HepG2 (cell line): ENCODE results near the gene ABCB9. TPM values are rescaled to one million over a fixed set of nuclear protein-coding genes. Genes with fewer than 3 reads are reported as not detected.

Experiments
- ARID4A ChIP-seq: sonication (generic); formaldehyde crosslinking; IDR thresholded peaks from 2 replicates; pipeline ENCODE4 v1.5.0; 2020; ENCODE audit warnings: mild to moderate bottlenecking, missing genetic modification reagents, borderline replicate concordance
- BRF2 ChIP-seq: sonication (generic); formaldehyde crosslinking; IDR thresholded peaks from 2 replicates; pipeline ENCODE4 v1.8.1; 2022; ENCODE audit warnings: mild to moderate bottlenecking, missing genetic modification reagents
- EHMT2 ChIP-seq: fragments of 200-600 bp; sonication (generic); IDR thresholded peaks from 2 replicates; pipeline ENCODE4 v1.7.0; 2017; ENCODE audit warnings: antibody characterized with exemption, low read depth, low read length, borderline replicate concordance
- FOXP1 ChIP-seq, 2 experiments: fragments of 450-650 bp in 1 of 2; IDR thresholded peaks; 2 replicates each; pipeline ENCODE4 v1.6.1; 2017 to 2018; ENCODE audit warnings: antibody characterized with exemption in 1 of 2
- JUN ChIP-seq: sonication (generic); formaldehyde crosslinking; IDR thresholded peaks from 2 replicates; pipeline ENCODE4 v1.4.0; 2020; ENCODE audit warnings: mild to moderate bottlenecking, missing genetic modification reagents
- KAT8 ChIP-seq: IDR thresholded peaks from 2 replicates; pipeline ENCODE4 v1.6.1; 2016; ENCODE audit warnings: missing genetic modification reagents, missing compliant biosample characterization
- MBD4 ChIP-seq: IDR thresholded peaks from 2 replicates; pipeline ENCODE4 v1.6.1; 2012; ENCODE audit warnings: low read length, inconsistent platforms, borderline replicate concordance
- MBNL3 ChIP-seq: fragments of 250-450 bp; sonication (Bioruptor Pico); conservative IDR thresholded peaks from 2 replicates; pipeline ENCODE4 v1.8.0; 2022; ENCODE audit warnings: mild to moderate bottlenecking, inconsistent platforms
- MXD3 ChIP-seq: IDR thresholded peaks from 2 replicates; pipeline ENCODE4 v1.6.1; 2016; ENCODE audit warnings: mild to moderate bottlenecking, missing biosample characterization, missing genetic modification reagents
- PHF5A ChIP-seq: IDR thresholded peaks from one replicate; pipeline ENCODE4 v1.6.1; 2018; ENCODE audit warnings: low read depth, missing genetic modification reagents; ENCODE audit not compliant: unreplicated experiment
- REL ChIP-seq: sonication (generic); formaldehyde crosslinking; conservative IDR thresholded peaks from 2 replicates; pipeline ENCODE4 v1.8.0; 2022; ENCODE audit warnings: mild to moderate bottlenecking, missing genetic modification reagents, moderate library complexity
- TEAD2 ChIP-seq: sonication (generic); formaldehyde crosslinking; IDR thresholded peaks from 2 replicates; pipeline ENCODE4 v1.9.0; 2021; ENCODE audit warnings: missing genetic modification reagents
- WIZ ChIP-seq: sonication (generic); formaldehyde crosslinking; IDR thresholded peaks from 2 replicates; pipeline ENCODE4 v1.5.1; 2020; ENCODE audit warnings: mild to moderate bottlenecking, missing genetic modification reagents
- ZBTB38 ChIP-seq: sonication (generic); formaldehyde crosslinking; IDR thresholded peaks from 2 replicates; pipeline ENCODE4 v1.5.1; 2020; ENCODE audit warnings: mild to moderate bottlenecking, missing genetic modification reagents
- ZNF3 ChIP-seq: IDR thresholded peaks from 2 replicates; pipeline ENCODE4 v1.7.0; 2017; ENCODE audit warnings: inconsistent platforms
- ZNF800 ChIP-seq: sonication (generic); formaldehyde crosslinking; IDR thresholded peaks from 2 replicates; pipeline ENCODE4 v1.4.0; 2020; ENCODE audit warnings: missing genetic modification reagents
- polyA plus RNA-seq, 8 experiments: library from polyadenylated mRNA; depleted of rRNA in 3 of 8; stranded (reverse) in 7 of 8; unstranded in 1 of 8; fragments of >200 nt; fragmentation: Illumina TruSeq in 4 of 8; extraction: Trizol in 4 of 8; gene quantifications; 2 replicates each; pipeline versions ENCODE4 v1.2.1 to v1.2.3, GENCODE V29; 2011 to 2016; ENCODE audit warnings: low read depth in 4 of 8, missing spikeins in 1 of 8, mixed read lengths in 1 of 8; ENCODE audit not compliant: insufficient read depth in 1 of 8
- total RNA-seq, 5 experiments: library from RNA; depleted of rRNA; stranded (reverse); fragments of >200 nt; fragmentation: Illumina TruSeq; extraction: Trizol; gene quantifications; 2 replicates each; pipeline ENCODE4 v1.2.3, GENCODE V29; 2016; ENCODE audit warnings: low read depth in 1 of 5

ABCB9 gene
- total and polyA plus RNA-seq, 2 of the 13 experiments (the other 11 are each of a cell fraction or from before 2014, with no cell fraction given), result 5.1 to 6.0 TPM

DNA sequence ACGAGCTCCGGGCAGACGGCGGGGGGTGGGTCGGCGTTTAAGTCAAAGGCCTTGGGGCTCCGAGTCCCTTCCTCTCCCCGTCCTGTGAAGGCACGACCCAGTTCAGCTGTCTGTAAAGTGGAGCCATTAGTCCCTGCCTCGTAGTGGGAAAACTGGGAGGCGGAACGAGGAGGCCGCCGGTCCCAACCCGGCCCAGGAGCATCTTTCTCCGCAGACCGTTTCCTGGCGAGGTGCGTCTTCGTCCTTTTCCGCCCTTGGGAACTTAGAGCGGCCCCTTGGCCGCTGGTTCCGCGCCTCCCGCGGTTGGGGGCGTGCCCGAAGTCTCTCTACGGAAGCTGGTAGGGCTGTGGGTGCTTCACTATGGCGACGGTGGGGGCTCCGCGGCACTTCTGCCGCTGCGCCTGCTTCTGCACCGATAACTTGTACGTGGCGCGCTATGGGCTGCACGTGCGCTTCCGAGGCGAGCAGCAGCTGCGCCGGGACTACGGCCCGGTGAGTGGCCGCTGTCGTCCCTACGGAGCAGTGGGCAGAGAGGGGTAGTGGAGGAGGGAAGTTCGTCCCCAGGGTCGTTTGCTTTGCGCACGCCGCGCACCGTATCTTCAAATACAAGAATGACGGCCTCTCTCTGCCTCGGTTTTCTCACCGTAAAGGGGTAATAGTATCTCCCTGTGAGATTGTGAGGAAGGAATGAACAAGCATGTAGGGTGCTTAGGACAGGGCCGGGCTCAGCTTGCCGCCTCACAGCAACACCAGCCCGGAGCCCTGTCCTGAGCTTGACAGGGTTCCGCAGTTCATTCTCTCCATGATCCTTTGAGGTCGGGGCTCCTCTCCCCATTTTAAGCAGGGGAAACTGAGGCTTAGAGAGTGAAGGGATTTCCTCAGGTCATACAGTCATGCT, 8.9 kb upstream of the ABCB9 start, which contains the start of gene OGFOD2 (continued):
- TF ChIP-seq FOXP1 (IDR thresholded peaks at IDR 0.05) (no peak), FOXP1 (CRISPR knock-in tag; IDR thresholded peaks at IDR 0.05) (no peak), WIZ (CRISPR knock-in tag) (no peak), ZNF800 (CRISPR knock-in tag) (no peak), PHF5A (no peak), ZBTB38 (peak; percentile 38; the same call in 1 of the 2 replicates), MXD3 (CRISPR knock-in tag) (no peak), JUN (no peak), TEAD2 (no peak), REL (no peak), EHMT2 (no peak), MBNL3 (no peak), MBD4 (no peak), BRF2 (CRISPR knock-in tag) (no peak), ARID4A (CRISPR knock-in tag) (peak; percentile 55), ZNF3 (CRISPR knock-in tag) (no peak), KAT8 (CRISPR knock-in tag) (0 out of 2 replicates have a peak, but pooled peaks have one; percentile 41)
